ENCODE measurements around the gene LAG3.

Gene LAG3

DNA sequence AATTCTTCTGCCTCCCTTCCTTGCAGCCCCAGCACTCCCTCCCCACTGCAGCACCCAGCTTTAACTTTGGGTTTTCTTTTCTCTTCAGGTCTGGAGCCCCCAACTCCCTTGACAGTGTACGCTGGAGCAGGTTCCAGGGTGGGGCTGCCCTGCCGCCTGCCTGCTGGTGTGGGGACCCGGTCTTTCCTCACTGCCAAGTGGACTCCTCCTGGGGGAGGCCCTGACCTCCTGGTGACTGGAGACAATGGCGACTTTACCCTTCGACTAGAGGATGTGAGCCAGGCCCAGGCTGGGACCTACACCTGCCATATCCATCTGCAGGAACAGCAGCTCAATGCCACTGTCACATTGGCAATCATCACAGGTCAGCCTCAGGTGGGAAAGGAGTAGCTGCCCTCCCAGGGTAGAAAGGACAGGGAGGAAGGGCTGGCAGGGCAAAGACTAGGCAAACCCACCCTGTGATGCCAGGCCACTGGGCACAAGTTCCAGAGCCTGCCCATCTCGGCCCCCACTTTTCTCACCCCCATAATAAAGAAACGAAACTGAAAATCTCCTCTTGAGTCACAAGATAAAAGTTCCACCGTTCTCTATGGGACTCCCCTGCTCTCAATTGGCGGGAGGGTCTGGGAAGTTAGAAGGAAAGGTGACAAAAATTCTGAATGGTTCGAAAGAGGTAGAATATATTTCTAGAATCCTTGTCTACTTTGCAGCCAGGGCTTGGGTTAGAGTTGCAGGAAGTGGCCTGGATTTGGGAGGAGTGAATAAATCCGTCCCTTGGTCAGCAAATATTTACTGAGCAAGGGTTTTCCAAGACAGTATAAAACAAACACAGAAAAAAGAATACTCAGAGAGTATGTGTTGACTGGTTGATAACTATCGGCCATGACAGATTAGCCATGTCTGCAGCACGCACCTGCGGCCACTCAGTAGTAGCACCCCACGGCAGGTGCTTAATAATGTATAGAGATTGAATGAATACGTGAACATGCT lies 3.2 kb downstream of the LAG3 start:
- no peaks in the 10 kb centered on the region for H3K9me3 ChIP-seq (ENCODE audit: control insufficient read depth, low read length)
- no peaks in the 10 kb centered on the region for H3K79me1 ChIP-seq (replicated peaks; ENCODE audit: low read length, poor library complexity, severe bottlenecking)
- H3K9ac ChIP-seq (ENCODE audit: low read length), result no peak overlapping the region
- H2BK5ac ChIP-seq (ENCODE audit: low read depth, low read length, poor library complexity, severe bottlenecking), result no peak overlapping the region
- H2BK12ac ChIP-seq (ENCODE audit: low read length in 2 of 2), result no peak overlapping the region
- H3K23ac ChIP-seq (ENCODE audit: low read length in 2 of 2), result no peak overlapping the region
- peaks cover 12 to 34% of the 10 kb centered on the region in 2 experiments for H3K36me3 ChIP-seq (ENCODE audit: control insufficient read depth in 1 of 2, insufficient read depth in 2 of 2, low read depth in 1 of 2, low read length in 2 of 2)
- H3K4me2 ChIP-seq (ENCODE audit: low read length, poor library complexity, severe bottlenecking), result no peak overlapping the region
- no peak overlapping the region for H4K8ac ChIP-seq (ENCODE audit: low read length)
- H3K4me3 ChIP-seq (ENCODE audit: insufficient read depth in 1 of 2, low read depth in 1 of 2, low read length in 2 of 2), result no peak overlapping the region
- 90% methylated on average over 15 of the region's 16 CpGs for WGBS
- no peak overlapping the region for H4K91ac ChIP-seq (ENCODE audit: low read length)
- no peak for DNase-seq
- H3K27me3 ChIP-seq (ENCODE audit: control insufficient read depth in 1 of 2, insufficient read depth in 1 of 2, low read length in 2 of 2), result peaks cover 29 to 33% of the 10 kb centered on the region in 2 experiments
- H3K27ac ChIP-seq (ENCODE audit: low read length, poor library complexity, severe bottlenecking), result no peak overlapping the region
- no peak overlapping the region for H2BK120ac ChIP-seq (ENCODE audit: low read depth, low read length)
- H2AFZ ChIP-seq (ENCODE audit: low read depth, low read length), result no peak overlapping the region
- no peak overlapping the region for H2AK5ac ChIP-seq (ENCODE audit: low read length, severe bottlenecking)
- H3K18ac ChIP-seq (ENCODE audit: low read depth in 1 of 2, low read length in 2 of 2), result no peak overlapping the region
- H3K4ac ChIP-seq (ENCODE audit: low read depth in 1 of 2, low read length in 2 of 2), result no peak overlapping the region
- H3K14ac ChIP-seq (ENCODE audit: low read length in 2 of 2), result no peak overlapping the region
- peaks cover 24% of the 10 kb centered on the region for H3K4me1 ChIP-seq (ENCODE audit: control insufficient read depth, insufficient read depth, low read depth, low read length)
- no peak overlapping the region for H2BK15ac ChIP-seq (ENCODE audit: low read depth, poor library complexity, severe bottlenecking)

DNA sequence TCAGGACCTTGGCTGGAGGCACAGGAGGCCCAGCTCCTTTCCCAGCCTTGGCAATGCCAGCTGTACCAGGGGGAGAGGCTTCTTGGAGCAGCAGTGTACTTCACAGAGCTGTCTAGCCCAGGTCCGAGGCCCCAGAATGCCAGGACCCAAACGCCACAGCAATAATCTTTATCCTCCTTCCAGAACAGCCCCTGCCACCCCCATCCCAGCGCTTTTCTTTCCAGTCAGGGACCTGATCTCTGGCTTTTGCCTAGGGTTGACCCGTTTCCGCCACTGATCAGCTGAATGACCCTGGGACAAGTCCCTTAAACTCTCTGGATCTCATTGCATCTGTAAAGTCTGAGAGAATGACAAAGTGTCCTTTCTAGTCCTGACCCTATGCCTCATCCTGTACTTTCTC lies 5.1 kb downstream of the LAG3 start:
- WGBS, result 99% methylated on average over 5 of the region's 5 CpGs

DNA sequence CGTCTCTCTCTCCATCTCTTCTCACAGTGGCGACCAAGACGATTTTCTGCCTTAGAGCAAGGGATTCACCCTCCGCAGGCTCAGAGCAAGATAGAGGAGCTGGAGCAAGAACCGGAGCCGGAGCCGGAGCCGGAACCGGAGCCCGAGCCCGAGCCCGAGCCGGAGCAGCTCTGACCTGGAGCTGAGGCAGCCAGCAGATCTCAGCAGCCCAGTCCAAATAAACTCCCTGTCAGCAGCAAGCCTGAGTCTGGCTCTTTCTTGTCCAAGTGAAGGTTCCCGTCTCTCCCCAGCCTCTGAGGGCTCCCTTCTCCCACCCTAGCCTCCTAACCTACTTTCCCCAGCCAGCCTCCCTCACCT lies 5.9 kb downstream of the LAG3 start:
- Histone ChIP-seq H2BK15ac (ENCODE audit: low read depth, poor library complexity, severe bottlenecking) (no peak overlapping the region), H3K4me3 (ENCODE audit: insufficient read depth in 1 of 2, low read depth in 1 of 2, low read length in 2 of 2) (peak overlapping the region in 1 of 2 experiments; percentile 78), H2AFZ (ENCODE audit: low read depth, low read length) (no peak overlapping the region), H2AK5ac (ENCODE audit: low read length, severe bottlenecking) (no peak overlapping the region), H2BK120ac (ENCODE audit: low read depth, low read length) (no peak overlapping the region), H4K8ac (ENCODE audit: low read length) (peak overlapping the region; percentile 12), H3K18ac (ENCODE audit: low read depth in 1 of 2, low read length in 2 of 2) (peak overlapping the region; percentile 11 to 59), H4K91ac (ENCODE audit: low read length) (no peak overlapping the region), H2BK12ac (ENCODE audit: low read length in 2 of 2) (peak overlapping the region in 1 of 2 experiments; percentile 70), H3K14ac (ENCODE audit: low read length in 2 of 2) (no peak overlapping the region), H3K4ac (ENCODE audit: low read depth in 1 of 2, low read length in 2 of 2) (peak overlapping the region in 1 of 2 experiments; percentile 65), H3K27ac (ENCODE audit: low read length, poor library complexity, severe bottlenecking) (peak overlapping the region; percentile 17), H3K9me3 (ENCODE audit: control insufficient read depth, low read length) (no peaks in the 10 kb centered on the region), H3K9ac (ENCODE audit: low read length) (peak overlapping the region; percentile 78), H3K27me3 (ENCODE audit: control insufficient read depth in 1 of 2, insufficient read depth in 1 of 2, low read length in 2 of 2) (peaks cover 22 to 29% of the 10 kb centered on the region in 2 experiments), H3K79me1 (replicated peaks; ENCODE audit: low read length, poor library complexity, severe bottlenecking) (no peaks in the 10 kb centered on the region), H3K36me3 (ENCODE audit: control insufficient read depth in 1 of 2, insufficient read depth in 2 of 2, low read depth in 1 of 2, low read length in 2 of 2) (peaks cover 0 to 13% of the 10 kb centered on the region in 2 experiments), H2BK5ac (ENCODE audit: low read depth, low read length, poor library complexity, severe bottlenecking) (no peak overlapping the region), H3K4me2 (ENCODE audit: low read length, poor library complexity, severe bottlenecking) (peak overlapping the region; percentile 93), H3K4me1 (ENCODE audit: control insufficient read depth, insufficient read depth, low read depth, low read length) (peaks cover 19% of the 10 kb centered on the region), H3K23ac (ENCODE audit: low read length in 2 of 2) (no peak overlapping the region)
- WGBS, result 24% methylated on average over 14 of the region's 14 CpGs
- DNase-seq, result peak; percentile 61

More for the DNA sequence above, 5.1 kb downstream of the LAG3 start:
- H3K14ac ChIP-seq (ENCODE audit: low read length in 2 of 2), result no peak overlapping the region
- H2BK120ac ChIP-seq (ENCODE audit: low read depth, low read length), result no peak overlapping the region
- peak overlapping the region; percentile 13 for H2BK15ac ChIP-seq (ENCODE audit: low read depth, poor library complexity, severe bottlenecking)
- no peak overlapping the region for H2AFZ ChIP-seq (ENCODE audit: low read depth, low read length)
- no peak overlapping the region for H3K27ac ChIP-seq (ENCODE audit: low read length, poor library complexity, severe bottlenecking)
- no peak overlapping the region for H3K18ac ChIP-seq (ENCODE audit: low read depth in 1 of 2, low read length in 2 of 2)
- H2BK12ac ChIP-seq (ENCODE audit: low read length in 2 of 2), result no peak overlapping the region
- no peak overlapping the region for H3K23ac ChIP-seq (ENCODE audit: low read length in 2 of 2)
- H4K91ac ChIP-seq (ENCODE audit: low read length), result no peak overlapping the region
- H3K4me3 ChIP-seq (ENCODE audit: insufficient read depth in 1 of 2, low read depth in 1 of 2, low read length in 2 of 2), result no peak overlapping the region
- no peaks in the 10 kb centered on the region for H3K9me3 ChIP-seq (ENCODE audit: control insufficient read depth, low read length)
- H3K9ac ChIP-seq (ENCODE audit: low read length), result peak overlapping the region; percentile 78
- H2BK5ac ChIP-seq (ENCODE audit: low read depth, low read length, poor library complexity, severe bottlenecking), result no peak overlapping the region
- H3K79me1 ChIP-seq (replicated peaks; ENCODE audit: low read length, poor library complexity, severe bottlenecking), result no peaks in the 10 kb centered on the region
- H3K36me3 ChIP-seq (ENCODE audit: control insufficient read depth in 1 of 2, insufficient read depth in 2 of 2, low read depth in 1 of 2, low read length in 2 of 2), result peaks cover 0 to 16% of the 10 kb centered on the region in 2 experiments
- H4K8ac ChIP-seq (ENCODE audit: low read length), result no peak overlapping the region
- H3K4me2 ChIP-seq (ENCODE audit: low read length, poor library complexity, severe bottlenecking), result no peak overlapping the region
- no peak overlapping the region for H2AK5ac ChIP-seq (ENCODE audit: low read length, severe bottlenecking)
- peaks cover 29 to 33% of the 10 kb centered on the region in 2 experiments for H3K27me3 ChIP-seq (ENCODE audit: control insufficient read depth in 1 of 2, insufficient read depth in 1 of 2, low read length in 2 of 2)
- peak overlapping the region in 1 of 2 experiments; percentile 7 for H3K4ac ChIP-seq (ENCODE audit: low read depth in 1 of 2, low read length in 2 of 2)
- DNase-seq, result no peak
- H3K4me1 ChIP-seq (ENCODE audit: control insufficient read depth, insufficient read depth, low read depth, low read length), result peaks cover 20% of the 10 kb centered on the region
